HEK293 (cell line): ENCODE results near the gene ACTN4.

Experiments used
- CTCF ChIA-PET: fragments of 350-600 bp; formaldehyde crosslinking; extraction: SDS; loops from one replicate; lab custom pipeline; 2021; ENCODE audit warnings: antibody characterized with exemption; lab: Yijun Ruan, JAX
- POLR2A ChIA-PET: fragments of 300-600 bp; formaldehyde crosslinking; extraction: SDS; loops from one replicate; lab custom pipeline; 2020; ENCODE audit warnings: antibody characterized with exemption, inconsistent platforms; lab: Yijun Ruan, JAX
- H3K27ac ChIP-seq: fragments of 200-500 bp; sonication (Bioruptor generic); 2 replicates; pipeline ENCODE4 v1.5.1; 2014; ENCODE audit warnings: low read depth, low read length, control low read depth, inconsistent platforms; ENCODE audit errors: extremely low read depth
- H3K36me3 ChIP-seq, 2 experiments: fragments of 200-500 bp in 1 of 2; sonication (Bioruptor generic) in 1 of 2; 1 replicate in 1 of 2; 2 replicates in 1 of 2; pipeline ENCODE4 v1.5.1; 2014 to 2017; ENCODE audit warnings: inconsistent platforms in 2 of 2, low read length in 2 of 2; ENCODE audit not compliant: control insufficient read depth in 2 of 2, insufficient read depth in 1 of 2
- H3K4me1 ChIP-seq: fragments of 200-500 bp; sonication (Bioruptor generic); 2 replicates; pipeline ENCODE4 v1.5.1; 2014; ENCODE audit warnings: mild to moderate bottlenecking, low read length, inconsistent platforms; ENCODE audit not compliant: control insufficient read depth, insufficient read depth
- H3K4me3 ChIP-seq: 2 replicates; pipeline ENCODE4 v1.5.1; 2011; ENCODE audit warnings: low read depth, mild to moderate bottlenecking, control low read depth, low read length, moderate library complexity
- H3K9me3 ChIP-seq: fragments of 200-500 bp; sonication (Bioruptor generic); 2 replicates; pipeline ENCODE4 v1.5.1; 2014; ENCODE audit warnings: low read depth, low read length, inconsistent platforms; ENCODE audit not compliant: control insufficient read depth, insufficient read depth
- ATF2 ChIP-seq: fragments of 450-650 bp; formaldehyde crosslinking; IDR thresholded peaks from 2 replicates; pipeline ENCODE4 v1.5.1; 2016; ENCODE audit warnings: missing biosample characterization, missing genetic modification characterization, low read depth
- CTCF ChIP-seq: fragments of 450-650 bp; formaldehyde crosslinking; IDR thresholded peaks from 2 replicates; pipeline ENCODE4 v1.5.1; 2016; ENCODE audit warnings: missing biosample characterization, missing genetic modification characterization
- EGR2 ChIP-seq: fragments of 450-650 bp; formaldehyde crosslinking; IDR thresholded peaks from 2 replicates; pipeline ENCODE4 v1.5.1; 2016; ENCODE audit warnings: low read depth, missing biosample characterization, missing genetic modification characterization
- IKZF3 ChIP-seq: fragments of 450-650 bp; IDR thresholded peaks from 2 replicates; pipeline ENCODE4 v1.5.0; 2018; ENCODE audit warnings: missing biosample characterization, mild to moderate bottlenecking, missing genetic modification characterization, moderate library complexity
- KLF9 ChIP-seq: fragments of 450-650 bp; formaldehyde crosslinking; IDR thresholded peaks from 2 replicates; pipeline ENCODE4 v1.5.1; 2016; ENCODE audit warnings: missing biosample characterization, missing genetic modification characterization, low read depth
- MEIS1 ChIP-seq: sonication (generic); formaldehyde crosslinking; IDR thresholded peaks from 2 replicates; pipeline ENCODE4 v1.8.1; 2022; ENCODE audit warnings: missing genetic modification reagents, mild to moderate bottlenecking, borderline replicate concordance
- MZF1 ChIP-seq: fragments of 450-650 bp; formaldehyde crosslinking; IDR thresholded peaks from 2 replicates; pipeline ENCODE4 v1.5.1; 2017; ENCODE audit warnings: missing biosample characterization, missing genetic modification characterization, borderline replicate concordance
- PRDM1 ChIP-seq: fragments of 450-650 bp; formaldehyde crosslinking; IDR thresholded peaks from 2 replicates; pipeline ENCODE4; 2016; ENCODE audit warnings: missing biosample characterization, missing genetic modification characterization
- TSHZ1 ChIP-seq: fragments of 450-650 bp; formaldehyde crosslinking; IDR thresholded peaks from 2 replicates; pipeline ENCODE4 v1.5.1; 2016; ENCODE audit warnings: missing biosample characterization, missing genetic modification characterization, borderline replicate concordance
- WT1 ChIP-seq: fragments of 450-650 bp; formaldehyde crosslinking; IDR thresholded peaks from 2 replicates; pipeline ENCODE4 v1.5.1; 2016; ENCODE audit warnings: missing biosample characterization, missing genetic modification characterization
- ZEB2 ChIP-seq: fragments of 450-650 bp; formaldehyde crosslinking; IDR thresholded peaks from 2 replicates; pipeline ENCODE4 v1.5.1; 2016; ENCODE audit warnings: missing biosample characterization, missing genetic modification characterization
- ZNF157 ChIP-seq: fragments of 450-650 bp; formaldehyde crosslinking; IDR thresholded peaks from 2 replicates; pipeline ENCODE4 v1.5.1; 2016; ENCODE audit warnings: missing biosample characterization, missing genetic modification characterization
- ZNF18 ChIP-seq: fragments of 450-650 bp; formaldehyde crosslinking; IDR thresholded peaks from 2 replicates; pipeline ENCODE4 v1.5.1; 2016; ENCODE audit warnings: missing biosample characterization, missing genetic modification characterization
- ZNF202 ChIP-seq: fragments of 450-650 bp; formaldehyde crosslinking; IDR thresholded peaks from 2 replicates; pipeline ENCODE4 v1.5.1; 2016; ENCODE audit warnings: missing biosample characterization, missing genetic modification characterization, borderline replicate concordance
- ZNF239 ChIP-seq: fragments of 450-650 bp; formaldehyde crosslinking; IDR thresholded peaks from 2 replicates; pipeline ENCODE4 v1.5.1; 2016; ENCODE audit warnings: missing biosample characterization, missing genetic modification characterization
- ZNF324 ChIP-seq: fragments of 450-650 bp; formaldehyde crosslinking; IDR thresholded peaks from 2 replicates; pipeline ENCODE4 v1.5.1; 2016; ENCODE audit warnings: missing biosample characterization, missing genetic modification characterization
- ZNF548 ChIP-seq: fragments of 450-650 bp; formaldehyde crosslinking; IDR thresholded peaks from 2 replicates; pipeline ENCODE4 v1.5.1; 2016; ENCODE audit warnings: missing biosample characterization, missing genetic modification characterization
- ZNF555 ChIP-seq: fragments of 450-650 bp; formaldehyde crosslinking; conservative IDR thresholded peaks from 2 replicates; pipeline ENCODE4 v1.5.1; 2017; ENCODE audit warnings: missing biosample characterization, mild to moderate bottlenecking, missing genetic modification characterization, inconsistent platforms
- ZNF600 ChIP-seq: fragments of 450-650 bp; formaldehyde crosslinking; IDR thresholded peaks from 2 replicates; pipeline ENCODE4 v1.5.1; 2016; ENCODE audit warnings: missing biosample characterization, missing genetic modification characterization
- ZNF654 ChIP-seq: fragments of 450-650 bp; formaldehyde crosslinking; IDR thresholded peaks from 2 replicates; pipeline ENCODE4 v1.5.1; 2016; ENCODE audit warnings: low read depth, missing biosample characterization, missing genetic modification characterization
- ZNF768 ChIP-seq: fragments of 450-650 bp; formaldehyde crosslinking; IDR thresholded peaks from 2 replicates; pipeline ENCODE4 v1.5.1; 2018; ENCODE audit warnings: missing biosample characterization, mild to moderate bottlenecking, missing genetic modification characterization
- ZNF792 ChIP-seq: fragments of 450-650 bp; formaldehyde crosslinking; IDR thresholded peaks from 2 replicates; pipeline ENCODE4 v1.5.1; 2016; ENCODE audit warnings: missing biosample characterization, missing genetic modification characterization
- ZNF843 ChIP-seq: fragments of 450-650 bp; formaldehyde crosslinking; IDR thresholded peaks from 2 replicates; pipeline ENCODE4 v1.5.1; 2016; ENCODE audit warnings: missing biosample characterization, missing genetic modification characterization
- TF ChIP-seq, protein P1 (sequence below): fragments of 450-650 bp; formaldehyde crosslinking; IDR thresholded peaks from 2 replicates; pipeline ENCODE4 v1.5.1; 2016; ENCODE audit warnings: missing biosample characterization, missing genetic modification characterization

Gene ACTN4

DNA sequence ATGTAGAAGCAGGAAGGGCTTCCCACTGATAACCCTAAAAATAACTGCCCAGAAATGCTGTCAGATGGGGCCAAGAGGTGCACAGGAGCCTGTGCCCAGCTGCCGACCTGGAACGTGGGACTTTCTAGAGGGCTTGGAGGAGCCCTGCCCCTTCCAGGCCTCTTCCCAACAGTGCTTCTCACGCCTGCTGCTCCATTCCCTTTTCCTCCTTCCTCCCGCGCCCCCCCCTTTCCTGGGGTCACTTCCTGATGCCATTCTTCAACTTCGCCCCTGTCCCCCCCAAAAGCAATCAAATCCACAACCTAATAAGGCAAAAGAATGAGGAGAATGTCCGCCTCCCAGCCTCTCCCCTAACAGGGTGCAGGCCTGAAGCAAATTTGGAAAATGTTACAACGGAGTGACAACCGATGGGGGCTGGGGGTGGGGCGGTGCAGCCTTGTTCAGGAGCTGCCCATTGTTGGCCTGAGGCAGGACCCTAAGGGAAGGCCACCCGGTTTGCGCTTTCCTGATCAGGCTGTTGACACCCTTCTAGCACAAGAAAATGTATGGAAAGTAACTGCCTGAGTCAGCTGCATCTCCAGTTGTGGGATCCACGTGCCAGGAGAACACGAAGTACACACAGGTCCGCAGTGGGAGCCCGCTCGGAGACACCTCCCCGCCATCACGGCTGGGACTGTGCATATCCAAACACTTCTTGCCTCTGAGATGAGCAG lies 18.7 kb downstream of the ACTN4 start (continued):
- no peak for TF ChIP-seq MZF1
- no peak for TF ChIP-seq ZNF548 (tag by site-specific recombination)
- TF ChIP-seq ZNF18 (tag by site-specific recombination) = no peak
- peak; percentile 59 for TF ChIP-seq PRDM1 (tag by site-specific recombination)
- no peak for TF ChIP-seq ZNF843 (tag by site-specific recombination)
- TF ChIP-seq ZNF202 = no peak
- peak; percentile 23 for TF ChIP-seq IKZF3 (tag by site-specific recombination)
- TF ChIP-seq ZNF555 (tag by site-specific recombination) = no peak
- TF ChIP-seq MEIS1 (CRISPR knock-in tag) = no peak
- no peak for TF ChIP-seq ZNF792
- TF ChIP-seq ZNF157 (tag by site-specific recombination) = no peak
- peak; percentile 5; the same call in 1 of the 2 replicates for TF ChIP-seq ZNF600 (tag by site-specific recombination)
- TF ChIP-seq, all 188 proteins: peak for 16

GRCh38 chr19:38666663-38667511 lies 19.4 kb downstream of the ACTN4 start:
- Histone ChIP-seq H3K27ac (peak overlapping the region; percentile 68), H3K9me3 (no peaks in the 10 kb centered on the region), H3K4me1 (peaks cover 80% of the 10 kb centered on the region), H3K4me3 (no peak overlapping the region), H3K36me3 (peaks cover 0 to 7% of the 10 kb centered on the region in 2 experiments; a peak in 1 of 3 replicates)
- CTCF ChIA-PET = interaction anchor here (0.6 to 3.0 kb wide), 9 partner anchors 9 to 645 kb away, joined by 3 to 13 read pairs (median 4); no protein-coding TSS in a partner anchor
- POLR2A ChIA-PET = interaction anchor here (0.6 to 10.8 kb wide), 9 partner anchors 8 to 769 kb away, joined by 3 to 122 read pairs (median 4); partner anchors contain the start of genes ACTN4, EIF3K and RPS16
- TF ChIP-seq WT1 (tag by site-specific recombination) (peak; percentile 78), ATF2 (tag by site-specific recombination) (peak; percentile 99), ZNF324 (peak; percentile 70), CTCF (tag by site-specific recombination) (no peak), ZNF792 (peak; percentile 84; the same call in 1 of the 2 replicates), ZEB2 (peak; percentile 95), EGR2 (tag by site-specific recombination) (0 out of 2 replicates have a peak, but pooled peaks have one; percentile 12), ZNF768 (tag by site-specific recombination) (no peak), ZNF239 (tag by site-specific recombination) (0 out of 2 replicates have a peak, but pooled peaks have one; percentile 4), ZNF600 (tag by site-specific recombination) (peak; percentile 91), ZNF654 (tag by site-specific recombination) (no peak), KLF9 (tag by site-specific recombination) (peak; percentile 10), TSHZ1 (tag by site-specific recombination) (peak; percentile 81)
- TF ChIP-seq, protein P1, sequence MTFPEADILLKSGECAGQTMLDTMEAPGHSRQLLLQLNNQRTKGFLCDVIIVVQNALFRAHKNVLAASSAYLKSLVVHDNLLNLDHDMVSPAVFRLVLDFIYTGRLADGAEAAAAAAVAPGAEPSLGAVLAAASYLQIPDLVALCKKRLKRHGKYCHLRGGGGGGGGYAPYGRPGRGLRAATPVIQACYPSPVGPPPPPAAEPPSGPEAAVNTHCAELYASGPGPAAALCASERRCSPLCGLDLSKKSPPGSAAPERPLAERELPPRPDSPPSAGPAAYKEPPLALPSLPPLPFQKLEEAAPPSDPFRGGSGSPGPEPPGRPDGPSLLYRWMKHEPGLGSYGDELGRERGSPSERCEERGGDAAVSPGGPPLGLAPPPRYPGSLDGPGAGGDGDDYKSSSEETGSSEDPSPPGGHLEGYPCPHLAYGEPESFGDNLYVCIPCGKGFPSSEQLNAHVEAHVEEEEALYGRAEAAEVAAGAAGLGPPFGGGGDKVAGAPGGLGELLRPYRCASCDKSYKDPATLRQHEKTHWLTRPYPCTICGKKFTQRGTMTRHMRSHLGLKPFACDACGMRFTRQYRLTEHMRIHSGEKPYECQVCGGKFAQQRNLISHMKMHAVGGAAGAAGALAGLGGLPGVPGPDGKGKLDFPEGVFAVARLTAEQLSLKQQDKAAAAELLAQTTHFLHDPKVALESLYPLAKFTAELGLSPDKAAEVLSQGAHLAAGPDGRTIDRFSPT (tag by site-specific recombination) = peak; percentile 98
